PC-9 (cell line): Measurements from ENCODE around the gene SGTA.

Experiments used
- CTCF ChIP-seq: fragments of 200-600 bp; sonication (generic); conservative IDR thresholded peaks from 2 replicates; pipeline ENCODE4 v1.6.1; 2017; ENCODE audit warnings: mixed run types, antibody characterized with exemption, mild to moderate bottlenecking, moderate library complexity
- EZH2 ChIP-seq: fragments of 200-600 bp; sonication (generic); IDR thresholded peaks from 2 replicates; pipeline ENCODE4 v1.8.0; 2017; ENCODE audit warnings: antibody characterized with exemption, low read depth

DNA sequence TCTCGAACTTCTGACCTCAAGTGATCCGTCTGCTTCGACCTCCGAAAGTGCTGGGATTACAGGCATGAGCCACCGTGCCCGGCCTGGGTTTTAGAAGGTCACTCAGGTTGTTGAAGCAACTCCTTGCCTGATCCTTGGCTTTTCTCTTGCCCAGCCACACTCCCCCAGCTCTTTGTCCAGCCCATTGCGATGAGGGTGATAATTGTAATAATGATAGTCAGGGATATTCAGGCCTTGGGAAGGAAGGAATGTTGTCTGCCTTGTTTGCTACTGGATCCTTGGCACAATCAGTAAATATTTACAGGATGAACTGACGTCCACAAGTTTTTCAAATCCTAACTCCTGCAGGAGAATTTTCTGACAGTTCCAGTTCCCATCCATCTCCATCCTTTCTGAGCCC lies 4.0 kb upstream of the SGTA start:
- no peak for TF ChIP-seq CTCF
- TF ChIP-seq EZH2, result no peak
